ENCODE results near the gene MRPL20.
"Not testable (repeated sequence)": the region's sequence is repeated elsewhere in the genome, so short reads cannot be mapped to it uniquely, and the experiment has no call there.

Gene MRPL20

DNA sequence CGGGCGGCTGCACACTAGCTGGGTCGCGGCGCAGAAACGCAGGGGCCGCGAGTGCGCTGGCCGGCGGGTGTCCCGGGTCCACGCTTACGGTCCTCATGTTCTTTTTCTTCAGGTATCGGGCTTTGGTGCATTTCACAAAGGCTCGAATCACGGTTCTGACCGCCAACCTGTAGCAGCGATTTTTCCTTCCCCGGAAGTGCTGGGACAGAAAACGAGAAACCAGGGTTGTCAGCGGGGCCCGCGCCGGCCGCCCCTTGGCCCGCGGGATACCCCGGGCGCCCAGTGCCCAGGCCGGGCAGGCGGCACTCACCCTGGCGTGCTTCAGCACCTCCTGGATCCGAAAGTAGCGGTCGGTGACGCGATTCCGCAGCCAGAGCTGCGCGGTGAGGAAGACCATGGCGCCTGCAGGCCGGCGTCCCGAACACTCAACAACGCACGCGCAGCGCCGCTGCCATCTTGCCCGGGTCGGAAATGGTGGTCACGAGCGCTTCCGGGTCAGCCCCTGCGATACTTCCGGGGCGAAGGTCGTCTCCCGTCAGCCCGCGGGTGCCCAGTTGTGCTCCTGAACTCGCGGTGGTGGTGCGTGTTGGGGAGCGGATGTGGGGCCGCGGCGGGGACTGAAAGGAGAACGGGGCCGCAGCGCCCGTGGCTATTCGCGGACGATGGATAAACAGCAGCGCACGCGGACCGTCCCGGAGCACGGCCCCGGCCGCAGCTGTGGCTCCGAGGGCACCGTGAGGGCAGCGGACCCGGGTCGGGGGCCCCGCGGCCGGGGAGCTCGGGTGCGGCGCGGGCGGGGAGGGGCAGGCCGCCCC is at the start of gene MRPL20:
Gene MRPL20 (minus strand): TSS at position 473 of the 815 bp plus-strand sequence. CDS start 76 bp downstream, at position 397.
- DNase-seq (ENCODE audit: low read depth, low spot score): peak; percentile 95

DNA sequence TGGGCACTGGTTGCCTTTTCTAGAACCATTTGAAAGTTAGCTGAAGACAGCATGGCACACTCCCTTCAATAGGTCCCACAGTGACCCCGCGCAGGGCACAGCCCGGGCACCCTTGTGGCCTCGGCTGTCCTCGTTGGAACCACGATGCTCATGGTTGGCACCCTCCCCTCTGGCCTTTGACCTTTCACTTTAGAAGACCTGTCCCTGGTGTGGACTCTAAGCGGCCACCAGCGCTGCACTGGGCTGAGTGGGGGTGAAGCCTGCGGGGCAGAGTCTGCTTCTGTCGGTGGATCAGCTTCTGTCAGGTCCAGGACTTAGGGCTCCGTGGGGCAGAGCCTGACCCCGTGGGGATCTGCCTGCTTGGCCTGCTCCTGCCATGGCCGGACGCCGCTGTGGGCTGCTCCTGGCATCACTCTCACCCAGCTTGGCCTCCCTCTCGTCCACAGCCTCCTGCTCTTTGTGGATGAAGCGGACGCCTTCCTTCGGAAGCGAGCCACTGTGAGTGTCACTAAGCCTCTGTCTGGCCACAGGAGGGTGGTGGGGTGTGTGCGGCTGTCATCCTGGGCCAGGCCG is 49.7 kb upstream of the MRPL20 start:
- not testable (repeated sequence) for DNase-seq (ENCODE audit: low read depth, low spot score)

DNA sequence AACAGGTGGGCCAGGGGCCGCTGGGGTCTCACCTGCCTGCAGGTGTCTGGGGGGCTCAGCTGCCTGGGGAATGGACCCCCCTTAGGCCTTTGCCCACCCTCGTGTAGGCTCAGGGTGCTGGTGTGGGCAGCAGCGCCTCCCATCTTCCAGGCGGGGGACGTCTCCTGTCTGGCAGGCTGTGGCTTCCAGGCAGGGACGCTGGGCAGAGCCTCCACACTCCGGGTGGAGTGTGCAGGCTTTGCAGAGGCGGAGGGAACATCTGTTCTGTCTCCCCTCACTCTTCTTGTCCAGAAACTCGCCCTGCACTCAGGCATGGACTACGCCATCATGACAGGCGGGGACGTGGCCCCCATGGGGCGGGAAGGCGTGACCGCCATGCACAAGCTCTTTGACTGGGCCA is 48.8 kb upstream of the MRPL20 start:
- DNase-seq (ENCODE audit: low read depth, low spot score): not testable (repeated sequence)

DNA sequence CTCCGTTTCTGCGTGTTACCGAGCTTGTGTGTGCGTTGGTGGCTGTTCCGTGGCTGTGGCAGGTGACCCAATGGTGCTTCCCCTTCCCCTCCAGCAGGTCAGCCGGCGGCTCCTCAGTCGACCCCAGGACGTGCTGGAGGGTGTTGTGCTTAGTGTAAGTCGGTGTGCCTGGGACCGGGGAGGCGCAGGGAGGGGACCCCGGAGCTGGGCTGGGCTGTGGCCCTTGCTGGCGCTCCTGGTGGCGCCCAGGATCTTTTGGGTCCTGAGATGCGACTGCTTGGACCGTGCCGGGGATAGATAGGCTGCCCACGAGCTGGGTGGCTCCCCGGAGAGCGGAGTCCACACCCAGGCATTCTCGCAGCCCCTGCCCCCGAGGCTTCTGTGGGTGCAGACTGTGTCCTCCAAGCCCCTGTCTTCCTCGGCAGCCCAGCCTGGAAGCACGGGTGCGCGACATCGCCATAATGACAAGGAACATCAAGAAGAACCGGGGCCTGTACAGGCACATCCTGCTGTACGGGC is 48.3 kb upstream of the MRPL20 start:
- no peak for DNase-seq (ENCODE audit: low read depth, low spot score)

DNA sequence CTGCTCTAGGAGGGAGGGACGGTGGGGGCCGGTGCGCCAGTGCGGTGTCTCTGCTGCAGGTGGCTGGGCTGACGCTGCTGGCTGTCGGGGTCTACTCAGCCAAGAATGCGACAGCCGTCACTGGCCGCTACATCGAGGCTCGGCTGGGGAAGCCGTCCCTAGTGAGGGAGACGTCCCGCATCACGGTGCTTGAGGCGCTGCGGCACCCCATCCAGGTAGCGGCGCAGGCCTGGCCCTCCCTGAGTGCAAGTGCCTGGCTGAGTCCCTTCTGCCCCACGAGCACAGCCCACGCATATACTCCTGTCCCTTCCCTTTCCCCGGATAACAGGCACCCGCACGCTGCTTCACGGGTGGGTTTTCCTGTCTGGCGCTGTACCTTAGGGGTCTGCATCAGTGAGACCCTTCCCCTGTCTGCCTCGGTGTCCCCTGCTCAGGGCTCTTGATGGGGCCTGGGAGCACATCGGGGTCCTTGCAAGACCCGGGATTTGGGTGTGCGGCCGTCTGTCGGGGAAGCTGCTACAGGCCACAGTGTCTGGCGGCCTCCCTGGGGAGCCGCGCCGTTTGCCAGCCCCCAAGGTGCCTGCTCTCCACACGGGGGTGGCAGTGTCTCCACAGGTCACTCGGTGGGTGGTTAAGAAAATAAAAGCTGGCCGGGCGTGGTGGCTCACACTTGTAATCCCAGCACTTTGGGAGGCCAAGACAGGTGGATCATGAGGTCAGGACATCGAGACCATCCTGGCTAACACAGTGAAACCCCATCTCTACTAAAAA is 47.4 kb upstream of the MRPL20 start:
- DNase-seq (ENCODE audit: low read depth, low spot score): not testable (repeated sequence)

DNA sequence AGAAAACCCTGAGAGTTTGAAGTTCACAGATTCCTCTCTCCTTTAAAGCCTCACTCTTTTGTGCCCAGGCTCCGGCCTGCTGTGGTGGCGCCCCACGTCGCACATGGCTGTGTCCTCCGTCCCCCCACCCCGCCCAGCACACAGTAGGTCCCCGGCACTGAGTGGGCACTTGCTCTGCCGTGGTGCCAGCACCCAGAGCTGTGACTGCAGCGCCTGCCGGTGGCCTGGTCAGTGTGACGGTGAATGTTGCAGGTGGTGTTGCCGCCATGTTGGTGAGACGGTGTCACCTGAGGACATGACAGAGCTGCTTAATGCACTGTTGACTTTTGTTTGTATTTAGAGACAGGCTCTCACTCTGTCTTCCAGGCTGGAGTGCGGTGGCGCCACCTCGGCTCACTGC is 45.8 kb upstream of the MRPL20 start:
- DNase-seq (ENCODE audit: low read depth, low spot score): no peak

DNA sequence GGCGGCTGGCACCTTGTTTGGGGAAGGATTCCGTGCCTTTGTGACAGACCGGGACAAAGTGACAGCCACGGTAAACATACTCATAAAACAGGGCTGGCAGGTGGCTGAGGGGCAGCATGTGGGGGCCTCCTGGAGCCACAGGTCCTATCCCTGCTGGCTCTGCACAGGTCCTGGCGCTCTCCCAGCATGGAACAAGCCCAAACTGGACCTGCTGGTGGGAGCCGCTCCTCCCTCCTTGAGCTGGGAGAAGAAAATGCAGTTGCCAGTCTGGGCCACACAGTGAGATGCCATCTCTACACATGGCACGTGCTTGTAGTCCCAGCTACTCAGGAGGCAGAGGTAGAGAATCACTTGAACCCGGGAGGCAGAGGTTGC is 45.3 kb upstream of the MRPL20 start:
- not testable (repeated sequence) for DNase-seq (ENCODE audit: low read depth, low spot score)

DNA sequence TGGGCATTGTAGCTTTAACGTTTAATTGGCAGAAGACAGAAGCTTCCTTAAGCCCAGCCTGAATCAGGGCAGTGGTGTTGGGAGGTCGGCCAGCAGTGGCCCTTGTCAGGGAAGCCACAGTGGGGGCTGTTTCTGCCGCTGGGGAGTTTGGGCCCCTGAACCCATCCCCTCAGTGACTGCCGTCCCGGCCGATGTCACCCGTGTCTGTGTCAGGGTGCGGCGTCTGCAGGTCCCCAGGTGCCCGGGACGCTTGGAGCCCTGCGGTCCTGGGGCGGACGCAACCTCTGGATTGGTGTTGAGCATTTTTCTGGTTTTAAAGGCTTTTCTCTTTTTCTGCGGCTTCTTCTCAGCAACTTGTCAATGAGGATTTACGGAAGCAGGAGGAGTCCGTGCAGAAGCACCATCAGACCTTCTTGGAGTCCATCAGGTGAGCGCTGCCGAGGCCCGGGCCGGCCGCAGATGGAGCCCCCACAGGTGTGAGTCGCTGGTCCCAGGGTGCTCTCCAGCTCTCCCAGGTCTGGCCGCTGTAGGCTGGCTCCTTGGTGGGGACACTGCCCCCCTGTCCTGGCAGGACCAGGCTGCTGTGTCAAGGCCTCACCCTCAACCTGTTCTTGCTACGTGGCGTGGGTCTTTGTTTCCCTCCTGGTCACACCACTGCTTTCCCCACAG is 44.7 kb upstream of the MRPL20 start:
- DNase-seq (ENCODE audit: low read depth, low spot score): no peak

DNA sequence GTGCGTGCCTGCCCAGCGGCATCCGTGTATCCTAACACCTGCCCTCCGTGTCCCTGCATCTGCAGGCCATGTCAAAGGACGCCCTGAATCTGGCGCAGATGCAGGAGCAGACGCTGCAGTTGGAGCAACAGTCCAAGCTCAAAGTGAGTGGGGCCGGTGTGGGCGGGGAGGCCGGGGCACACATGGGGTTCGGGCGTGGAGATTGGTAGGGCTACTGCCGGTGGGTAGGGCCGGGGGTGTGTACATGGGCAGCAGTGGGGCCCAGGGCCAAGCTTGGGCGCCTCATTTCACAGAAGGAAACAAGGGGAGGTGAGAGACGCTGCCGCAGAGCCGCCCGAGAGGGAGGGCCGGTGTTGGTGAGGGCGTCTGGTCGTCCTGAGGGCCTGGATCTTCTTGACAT is 43.5 kb upstream of the MRPL20 start:
- DNase-seq (ENCODE audit: low read depth, low spot score): not testable (repeated sequence)

DNA sequence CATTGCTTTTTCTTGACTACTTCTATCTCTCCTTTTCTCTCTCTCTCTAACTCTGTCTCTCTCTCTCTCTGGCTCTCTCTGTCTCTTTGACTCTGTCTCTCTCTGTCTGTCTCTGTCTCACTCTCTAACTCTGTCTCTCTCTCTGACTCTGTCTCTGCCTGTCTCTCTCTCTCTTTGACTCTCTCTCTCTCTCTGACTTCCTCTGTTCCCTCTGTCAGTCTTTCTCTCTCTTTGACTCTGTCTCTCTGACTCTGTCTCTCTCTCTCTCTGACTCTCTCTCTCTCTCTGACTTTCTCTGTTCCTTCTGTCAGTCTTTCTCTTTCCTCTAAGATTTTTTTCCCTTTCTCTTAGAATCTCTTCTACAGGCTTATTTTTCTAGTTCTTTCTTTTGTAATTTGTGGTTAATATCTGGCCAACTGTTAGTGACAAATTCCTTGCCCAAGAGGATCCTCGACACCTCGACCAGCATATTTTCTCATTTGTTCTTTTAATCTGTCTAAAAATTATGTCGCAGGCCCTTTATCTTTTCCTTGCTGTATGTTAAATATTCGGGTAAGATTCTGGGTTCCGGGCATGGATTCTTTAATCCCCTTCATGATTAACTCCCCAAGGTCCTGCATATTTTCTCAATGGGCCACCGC is 42.1 kb upstream of the MRPL20 start, which contains the start of gene ATAD3C:
Gene ATAD3C (plus strand): TSS at position 591 of the 641 bp plus-strand sequence. CDS start 995 bp downstream, outside the sequence.
- no peak for DNase-seq (ENCODE audit: low read depth, low spot score)

DNA sequence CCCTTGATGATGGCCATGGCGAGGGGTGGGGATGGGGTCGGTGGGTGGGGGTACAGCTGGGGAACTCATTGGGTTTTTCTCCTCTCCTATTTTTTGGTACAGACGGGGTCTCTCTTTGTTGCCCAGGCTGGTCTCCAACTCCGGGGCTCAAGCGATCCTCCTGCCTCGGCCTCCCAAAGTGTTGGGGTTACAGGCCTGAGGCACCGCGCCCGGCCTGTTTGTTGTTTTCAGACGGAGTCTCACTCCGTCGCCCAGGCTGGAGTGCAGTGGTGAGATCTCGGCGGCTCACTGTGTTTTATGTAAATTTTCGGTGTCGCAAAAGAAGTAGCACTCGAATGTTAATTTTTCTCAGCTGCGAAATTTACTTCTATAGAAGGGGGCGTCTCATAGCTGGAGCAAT is 39.5 kb upstream of the MRPL20 start:
- not testable (repeated sequence) for DNase-seq (ENCODE audit: low read depth, low spot score)

DNA sequence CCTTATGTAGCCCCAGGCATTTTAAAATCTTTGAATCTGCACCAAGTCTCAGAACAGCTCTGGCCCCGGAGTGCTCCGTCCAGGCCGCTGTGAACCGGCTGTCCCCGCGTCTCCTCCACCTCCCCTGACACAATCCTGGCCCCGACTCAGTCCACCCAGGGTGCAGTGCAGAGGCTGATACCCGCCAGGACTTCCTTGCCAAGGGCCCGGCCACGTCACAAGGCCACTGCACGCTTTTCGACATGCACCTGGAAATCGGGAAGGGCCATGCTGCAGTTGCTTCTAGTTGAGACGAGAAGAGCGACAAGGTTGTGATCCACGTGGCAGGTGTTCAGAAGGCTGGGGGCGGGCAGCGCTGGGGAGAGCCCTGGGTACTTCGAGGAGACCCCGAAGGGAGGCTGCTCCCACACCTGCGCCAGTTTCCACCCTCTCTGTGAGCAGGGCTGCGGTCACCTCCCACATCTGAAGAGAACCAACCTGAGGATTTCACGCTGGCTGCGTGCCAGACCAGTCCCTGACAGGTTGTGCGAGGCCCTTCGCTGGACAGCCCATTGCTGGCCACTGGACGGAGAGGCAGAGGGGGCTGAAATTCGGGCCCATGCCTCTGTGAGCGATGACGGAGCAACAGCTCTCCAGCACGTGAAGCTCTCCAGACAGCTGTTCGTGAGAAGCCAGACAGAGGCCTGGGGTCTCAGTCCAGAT is 35.1 kb upstream of the MRPL20 start:
- DNase-seq (ENCODE audit: low read depth, low spot score): no peak

DNA sequence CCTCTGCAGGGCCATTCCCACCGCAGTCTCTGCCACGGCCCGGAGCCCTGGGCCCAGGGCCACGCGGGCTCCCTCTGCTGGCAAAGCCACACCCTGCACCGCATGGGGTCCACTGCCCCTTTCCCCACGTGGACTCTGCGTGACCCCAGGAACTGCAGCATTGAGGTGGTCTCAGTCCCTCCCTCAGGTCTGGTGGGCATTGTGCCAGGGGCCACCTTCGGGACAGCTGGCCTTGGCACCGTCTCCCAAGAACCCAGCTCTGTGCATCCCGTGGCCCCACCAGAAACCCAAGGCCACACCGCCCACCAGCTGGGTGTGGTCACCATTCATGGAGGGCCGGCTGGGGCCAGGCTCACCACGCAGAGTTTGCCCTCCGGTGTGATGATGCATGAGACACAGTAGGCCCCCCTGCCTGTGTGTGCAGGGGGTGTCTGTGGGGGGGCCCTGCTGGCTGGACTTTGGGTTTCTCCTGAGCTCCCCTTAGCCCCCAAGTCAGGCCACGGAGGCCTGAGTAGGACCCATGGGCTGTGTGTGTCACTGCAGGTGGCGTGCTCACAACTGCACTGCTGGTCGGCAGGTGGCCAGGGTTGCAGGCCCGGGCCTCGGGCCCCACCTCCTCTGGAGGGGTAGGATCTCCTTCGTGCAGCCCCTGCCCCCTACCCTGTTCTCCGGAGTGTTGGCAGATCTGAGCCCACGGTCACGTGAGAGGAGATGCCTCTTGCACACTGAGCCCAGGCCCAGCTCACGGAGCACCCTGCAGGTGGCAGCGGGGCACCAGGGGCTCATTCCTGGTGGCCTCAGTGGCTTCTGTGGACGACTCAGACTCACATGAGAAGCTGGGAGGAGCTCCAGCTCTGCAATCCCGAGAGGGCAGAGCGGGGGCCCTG is 34.2 kb upstream of the MRPL20 start:
- DNase-seq (ENCODE audit: low read depth, low spot score): peak; percentile 68

DNA sequence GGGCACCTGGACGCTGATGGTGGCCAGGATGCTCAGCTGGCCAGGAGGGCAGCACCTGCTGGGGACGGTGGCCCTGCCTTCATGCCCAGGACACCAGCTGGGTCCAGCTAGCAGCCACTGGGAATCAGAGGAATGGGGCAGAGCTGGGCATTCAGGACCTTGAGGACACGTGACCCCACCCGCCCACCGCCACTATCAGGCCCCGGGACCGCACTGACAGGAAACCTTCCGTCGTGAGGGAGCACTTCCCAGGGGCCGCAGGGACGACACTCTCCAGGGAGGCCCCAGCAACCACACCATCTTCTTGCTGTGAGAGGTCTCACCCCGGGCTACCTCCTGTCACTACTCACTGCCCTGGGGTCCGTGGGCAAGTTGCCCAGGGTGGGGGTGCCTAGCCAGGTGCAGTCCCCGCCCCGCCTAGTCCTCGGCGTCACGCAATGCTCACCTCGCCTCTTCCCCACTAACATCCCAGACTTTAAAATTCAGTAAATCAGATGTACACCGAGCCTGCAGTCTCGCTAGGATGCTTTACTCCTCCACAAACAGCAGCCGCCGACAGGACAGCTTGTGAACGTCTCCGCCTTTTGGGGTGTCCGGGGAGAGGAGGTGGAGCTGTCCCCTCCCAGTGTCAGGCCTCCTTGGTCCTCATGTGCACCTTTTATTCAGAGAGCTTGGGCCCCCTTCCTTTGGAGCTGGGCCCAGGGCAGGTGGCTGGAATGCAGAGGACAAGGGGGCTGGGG is 33.3 kb upstream of the MRPL20 start:
- no peak for DNase-seq (ENCODE audit: low read depth, low spot score)

DNA sequence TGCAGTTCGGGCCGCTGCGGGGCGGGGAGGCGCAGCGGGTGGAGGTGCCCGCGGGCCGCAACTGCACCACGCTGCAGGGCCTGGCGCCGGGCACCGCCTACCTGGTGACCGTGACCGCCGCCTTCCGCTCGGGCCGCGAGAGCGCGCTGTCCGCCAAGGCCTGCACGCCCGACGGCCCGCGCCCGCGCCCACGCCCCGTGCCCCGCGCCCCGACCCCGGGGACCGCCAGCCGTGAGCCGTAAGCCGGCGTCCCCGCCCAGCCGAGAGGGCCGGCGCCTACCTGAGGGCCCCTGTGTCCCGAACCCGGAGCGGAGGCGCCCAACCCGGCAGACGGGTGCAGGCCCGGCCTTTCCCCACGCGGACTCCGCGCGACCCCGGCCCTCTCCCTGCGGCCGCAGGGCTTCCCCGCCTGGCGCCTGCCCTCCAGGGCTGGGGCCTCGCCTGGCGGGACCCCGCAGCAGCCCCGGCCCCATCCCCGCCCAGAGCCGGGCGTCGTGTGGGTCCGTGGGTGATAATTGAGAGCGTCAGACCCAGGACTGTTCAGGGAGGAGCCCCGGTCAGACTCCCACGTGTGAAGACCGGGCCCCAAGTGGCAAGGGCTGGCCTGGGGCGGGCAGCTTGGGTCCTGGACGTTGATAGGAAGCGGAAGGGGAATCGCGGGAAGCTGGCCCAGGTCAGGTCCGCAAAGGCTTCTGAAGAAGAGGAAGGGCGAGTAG is 32.6 kb upstream of the MRPL20 start:
- no peak for DNase-seq (ENCODE audit: low read depth, low spot score)

DNA sequence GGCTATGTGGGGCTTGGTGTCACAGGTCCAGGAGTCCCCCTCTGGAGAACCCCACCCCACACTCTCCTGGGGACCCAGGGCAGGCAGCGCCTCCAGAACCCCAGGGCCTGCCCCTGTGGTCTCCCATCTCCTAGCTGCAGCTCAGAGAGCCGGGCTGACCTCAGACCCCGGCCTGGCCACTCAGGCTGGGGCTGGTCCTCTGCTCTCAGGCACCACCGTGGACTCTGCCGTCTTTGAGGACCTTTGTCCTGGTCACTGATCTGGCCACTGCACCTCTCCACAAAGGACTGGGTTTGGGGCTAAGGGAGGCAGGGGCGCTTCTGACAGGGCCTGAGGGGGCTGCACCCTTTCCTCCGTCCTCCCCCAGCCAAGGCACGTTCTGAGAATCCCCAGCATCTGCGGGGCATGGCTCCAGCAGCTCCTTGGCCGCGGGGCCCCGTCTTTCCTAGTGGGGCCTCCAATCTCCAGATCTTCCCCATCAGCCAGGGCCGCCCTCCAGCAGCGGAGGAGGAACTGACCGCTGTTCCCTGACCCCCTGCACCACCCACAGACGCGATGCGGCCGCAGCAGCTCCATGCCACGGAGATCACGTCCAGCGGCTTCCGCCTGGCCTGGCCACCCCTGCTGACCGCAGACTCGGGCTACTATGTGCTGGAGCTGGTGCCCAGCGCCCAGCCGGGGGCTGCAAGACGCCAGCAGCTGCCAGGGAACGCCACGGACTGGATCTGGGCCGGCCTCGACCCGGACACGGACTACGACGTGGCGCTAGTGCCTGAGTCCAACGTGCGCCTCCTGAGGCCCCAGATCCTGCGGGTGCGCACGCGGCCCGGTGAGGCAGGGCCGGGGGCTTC is 31.7 kb upstream of the MRPL20 start:
- no peak for DNase-seq (ENCODE audit: low read depth, low spot score)

DNA sequence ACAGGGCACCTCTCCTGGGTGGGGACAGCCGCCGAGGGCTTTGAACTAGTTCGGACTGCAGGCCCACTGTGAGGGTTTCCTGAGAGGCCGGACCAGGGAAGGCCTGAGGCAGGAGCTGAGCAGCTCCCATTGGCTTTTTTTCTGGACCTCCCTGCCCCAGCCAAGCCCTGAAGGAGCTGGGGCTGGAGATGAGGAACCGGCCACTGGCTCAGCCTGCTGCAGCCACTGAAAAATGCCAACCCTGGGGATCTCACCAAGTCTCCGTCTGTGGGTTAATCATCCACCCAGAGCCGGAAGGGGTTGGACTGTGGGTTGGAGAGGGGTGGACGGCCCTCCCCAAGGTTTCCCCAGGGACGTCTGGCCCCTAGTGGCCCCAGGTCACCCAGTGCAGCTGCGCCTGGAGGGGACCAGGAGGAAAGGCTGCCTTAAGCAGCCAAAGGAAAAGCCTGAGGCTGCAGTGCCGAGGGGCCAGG is 30.8 kb upstream of the MRPL20 start:
- DNase-seq (ENCODE audit: low read depth, low spot score): no peak

All from astrocyte of the hippocampus (primary cell).